ENCODE data around the gene FXYD4.

- TF ChIP-seq EZH2 (IDR thresholded peaks at IDR 0.05) (no peak), POLR2AphosphoS5 (IDR thresholded peaks at IDR 0.05; ENCODE audit: borderline replicate concordance, low read depth, low read length) (no peak)
These were observed 48.7 kb upstream of the FXYD4 start for GRCh38 chr10:43322769-43323168.
